ENCODE data around the gene FAT4.

DNA sequence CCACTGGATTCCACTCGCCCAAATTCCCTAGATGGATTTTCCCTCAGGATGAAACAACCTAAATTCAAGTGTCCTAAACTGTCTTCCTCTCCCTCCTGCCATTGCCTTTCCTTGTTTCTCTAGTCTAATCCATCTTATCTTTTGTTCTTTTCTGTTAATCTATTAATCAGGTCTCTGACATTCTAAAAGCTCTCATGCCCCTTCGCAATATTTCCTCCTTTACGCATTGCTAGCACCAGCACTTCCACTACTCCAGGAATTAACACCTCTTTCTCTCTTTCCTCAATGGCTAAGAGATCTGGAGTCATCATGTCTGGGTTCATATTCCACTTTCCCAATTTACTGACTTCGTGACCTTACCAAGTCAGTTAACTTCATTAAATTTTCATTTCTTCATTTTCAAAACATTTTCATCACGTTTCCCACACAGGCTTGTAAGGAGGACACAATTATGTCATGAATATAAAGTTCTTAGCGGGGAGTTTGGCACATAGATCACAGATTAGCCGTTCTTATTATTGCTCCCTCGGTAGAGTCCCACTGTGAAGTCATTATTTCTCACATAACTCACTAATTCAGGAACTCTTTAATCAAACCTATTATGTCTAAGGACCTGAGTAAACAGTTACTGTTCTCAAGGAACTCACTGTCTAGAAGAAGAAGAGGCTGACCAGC is 45.3 kb downstream of the FAT4 start:
- TF ChIP-seq, protein P1, sequence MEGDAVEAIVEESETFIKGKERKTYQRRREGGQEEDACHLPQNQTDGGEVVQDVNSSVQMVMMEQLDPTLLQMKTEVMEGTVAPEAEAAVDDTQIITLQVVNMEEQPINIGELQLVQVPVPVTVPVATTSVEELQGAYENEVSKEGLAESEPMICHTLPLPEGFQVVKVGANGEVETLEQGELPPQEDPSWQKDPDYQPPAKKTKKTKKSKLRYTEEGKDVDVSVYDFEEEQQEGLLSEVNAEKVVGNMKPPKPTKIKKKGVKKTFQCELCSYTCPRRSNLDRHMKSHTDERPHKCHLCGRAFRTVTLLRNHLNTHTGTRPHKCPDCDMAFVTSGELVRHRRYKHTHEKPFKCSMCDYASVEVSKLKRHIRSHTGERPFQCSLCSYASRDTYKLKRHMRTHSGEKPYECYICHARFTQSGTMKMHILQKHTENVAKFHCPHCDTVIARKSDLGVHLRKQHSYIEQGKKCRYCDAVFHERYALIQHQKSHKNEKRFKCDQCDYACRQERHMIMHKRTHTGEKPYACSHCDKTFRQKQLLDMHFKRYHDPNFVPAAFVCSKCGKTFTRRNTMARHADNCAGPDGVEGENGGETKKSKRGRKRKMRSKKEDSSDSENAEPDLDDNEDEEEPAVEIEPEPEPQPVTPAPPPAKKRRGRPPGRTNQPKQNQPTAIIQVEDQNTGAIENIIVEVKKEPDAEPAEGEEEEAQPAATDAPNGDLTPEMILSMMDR (IDR thresholded peaks at IDR 0.05), result no peak
- TF ChIP-seq POLR2A (IDR thresholded peaks at IDR 0.05), result no peak
